MM.1S (cell line): ENCODE measurements around the gene AUTS2.

Experiments used
- DNase-seq: peaks from one replicate; pipeline ENCODE4 v3.0.0-alpha.2; 2015
- H2AFZ ChIP-seq: fragments of 300-600 bp; sonication (generic); 2 replicates; pipeline ENCODE4 v1.6.0; 2016; ENCODE audit warnings: antibody characterized with exemption, low read length
- H3F3A ChIP-seq: fragments of 300-600 bp; sonication (generic); 2 replicates; pipeline ENCODE4 v1.6.1; 2016; ENCODE audit warnings: mild to moderate bottlenecking, antibody characterized with exemption, low read length, moderate library complexity, mixed read lengths; ENCODE audit not compliant: insufficient read depth
- H3K27ac ChIP-seq: fragments of 300-600 bp; sonication (generic); 2 replicates; pipeline ENCODE4 v1.5.1; 2016; ENCODE audit warnings: mild to moderate bottlenecking, low read length
- H3K27me3 ChIP-seq: fragments of 300-600 bp; sonication (generic); replicated peaks from 2 replicates; pipeline ENCODE4 v1.6.0; 2016; ENCODE audit warnings: low read length; ENCODE audit not compliant: insufficient read depth
- H3K36me3 ChIP-seq: fragments of 300-600 bp; sonication (generic); replicated peaks from 2 replicates; pipeline ENCODE4 v1.6.1; 2016; ENCODE audit warnings: mild to moderate bottlenecking, low read length, mixed read lengths; ENCODE audit not compliant: insufficient read depth
- H3K4me1 ChIP-seq: fragments of 300-600 bp; sonication (generic); 2 replicates; pipeline ENCODE4 v1.6.1; 2016; ENCODE audit warnings: low read length, mixed read lengths
- H3K4me2 ChIP-seq: fragments of 300-600 bp; sonication (generic); 2 replicates; pipeline ENCODE4 v1.6.0; 2016; ENCODE audit warnings: low read depth, low read length
- H3K4me3 ChIP-seq: fragments of 300-600 bp; sonication (generic); 2 replicates; pipeline ENCODE4 v1.5.1; 2016; ENCODE audit warnings: low read length, mixed read lengths
- H3K79me2 ChIP-seq: fragments of 300-600 bp; sonication (generic); 2 replicates; pipeline ENCODE4 v1.6.1; 2016; ENCODE audit warnings: mixed run types, low read length, mixed read lengths
- H3K9ac ChIP-seq: fragments of 300-600 bp; sonication (generic); 2 replicates; pipeline ENCODE4 v1.6.1; 2016; ENCODE audit warnings: low read length, mixed read lengths
- H3K9me2 ChIP-seq: fragments of 300-600 bp; sonication (generic); replicated peaks from 2 replicates; pipeline ENCODE4 v1.6.1; 2016; ENCODE audit warnings: mild to moderate bottlenecking, low read length, mixed read lengths; ENCODE audit not compliant: insufficient read depth
- H3K9me3 ChIP-seq: fragments of 300-600 bp; sonication (generic); replicated peaks from 2 replicates; pipeline ENCODE4 v1.6.1; 2016; ENCODE audit warnings: mild to moderate bottlenecking, low read length, mixed read lengths; ENCODE audit not compliant: insufficient read depth
- H4K20me1 ChIP-seq: fragments of 300-600 bp; sonication (generic); 2 replicates; pipeline ENCODE4 v1.6.1; 2016; ENCODE audit warnings: mild to moderate bottlenecking, low read length, moderate library complexity, mixed read lengths; ENCODE audit not compliant: insufficient read depth
- EZH2 ChIP-seq: fragments of 300-600 bp; sonication (generic); optimal IDR thresholded peaks from 2 replicates; pipeline ENCODE3; 2017; ENCODE audit warnings: low read depth, mild to moderate bottlenecking, antibody characterized with exemption, low read length, mixed read lengths
- EZH2phosphoT487 ChIP-seq: fragments of 300-600 bp; sonication (generic); IDR thresholded peaks from 2 replicates; pipeline ENCODE4 v1.6.1; 2018; ENCODE audit warnings: antibody characterized with exemption, low read length
- TF ChIP-seq, protein P1 (sequence below): fragments of 300-600 bp; sonication (generic); IDR thresholded peaks from 2 replicates; pipeline ENCODE4 v1.5.1; 2016; ENCODE audit warnings: antibody characterized with exemption, low read length, mixed read lengths

AUTS2 gene

GRCh38 chr7:69747144-69747543 is 148.9 kb downstream of the AUTS2 start:
- no peak overlapping the region for H3K27ac ChIP-seq
- no peaks in the 10 kb centered on the region for H3K4me1 ChIP-seq
- no peaks in the 10 kb centered on the region for H3K9me2 ChIP-seq
- H3K9ac ChIP-seq = no peak overlapping the region
- H3K79me2 ChIP-seq = no peaks in the 10 kb centered on the region
- no peaks in the 10 kb centered on the region for H3K27me3 ChIP-seq
- no peak for DNase-seq
- no peak overlapping the region for H2AFZ ChIP-seq
- H3K4me2 ChIP-seq = no peak overlapping the region
- no peak for TF ChIP-seq EZH2phosphoT487
- TF ChIP-seq, protein P1, sequence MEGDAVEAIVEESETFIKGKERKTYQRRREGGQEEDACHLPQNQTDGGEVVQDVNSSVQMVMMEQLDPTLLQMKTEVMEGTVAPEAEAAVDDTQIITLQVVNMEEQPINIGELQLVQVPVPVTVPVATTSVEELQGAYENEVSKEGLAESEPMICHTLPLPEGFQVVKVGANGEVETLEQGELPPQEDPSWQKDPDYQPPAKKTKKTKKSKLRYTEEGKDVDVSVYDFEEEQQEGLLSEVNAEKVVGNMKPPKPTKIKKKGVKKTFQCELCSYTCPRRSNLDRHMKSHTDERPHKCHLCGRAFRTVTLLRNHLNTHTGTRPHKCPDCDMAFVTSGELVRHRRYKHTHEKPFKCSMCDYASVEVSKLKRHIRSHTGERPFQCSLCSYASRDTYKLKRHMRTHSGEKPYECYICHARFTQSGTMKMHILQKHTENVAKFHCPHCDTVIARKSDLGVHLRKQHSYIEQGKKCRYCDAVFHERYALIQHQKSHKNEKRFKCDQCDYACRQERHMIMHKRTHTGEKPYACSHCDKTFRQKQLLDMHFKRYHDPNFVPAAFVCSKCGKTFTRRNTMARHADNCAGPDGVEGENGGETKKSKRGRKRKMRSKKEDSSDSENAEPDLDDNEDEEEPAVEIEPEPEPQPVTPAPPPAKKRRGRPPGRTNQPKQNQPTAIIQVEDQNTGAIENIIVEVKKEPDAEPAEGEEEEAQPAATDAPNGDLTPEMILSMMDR = no peak
- no peak for TF ChIP-seq EZH2
- no peak overlapping the region for H3K4me3 ChIP-seq
- H3K9me3 ChIP-seq = no peaks in the 10 kb centered on the region
- H3K36me3 ChIP-seq = no peaks in the 10 kb centered on the region
- H3F3A ChIP-seq = no peaks in the 10 kb centered on the region
- H4K20me1 ChIP-seq = no peaks in the 10 kb centered on the region

- no peak for DNase-seq
- Histone ChIP-seq H3K4me1 (no peaks in the 10 kb centered on the region), H2AFZ (no peak overlapping the region), H3K27me3 (no peaks in the 10 kb centered on the region), H3K36me3 (no peaks in the 10 kb centered on the region), H3K27ac (no peak overlapping the region), H3K79me2 (no peaks in the 10 kb centered on the region), H3F3A (no peaks in the 10 kb centered on the region), H3K4me3 (no peak overlapping the region), H3K9me3 (no peaks in the 10 kb centered on the region), H3K9me2 (no peaks in the 10 kb centered on the region), H4K20me1 (no peaks in the 10 kb centered on the region), H3K9ac (no peak overlapping the region), H3K4me2 (no peak overlapping the region)
- TF ChIP-seq, protein P1 = no peak
- TF ChIP-seq EZH2phosphoT487 (no peak), EZH2 (no peak)
Observed at GRCh38 chr7:69748530-69748929, 150.3 kb downstream of the AUTS2 start.

- DNase-seq = no peak
- Histone ChIP-seq H3K4me2 (no peak overlapping the region), H3K36me3 (no peaks in the 10 kb centered on the region), H3K9me2 (no peaks in the 10 kb centered on the region), H3K4me3 (no peak overlapping the region), H3K79me2 (no peaks in the 10 kb centered on the region), H4K20me1 (no peaks in the 10 kb centered on the region), H3K27me3 (no peaks in the 10 kb centered on the region), H3K9ac (no peak overlapping the region), H3K27ac (no peak overlapping the region), H3F3A (no peaks in the 10 kb centered on the region), H3K9me3 (no peaks in the 10 kb centered on the region), H3K4me1 (no peaks in the 10 kb centered on the region), H2AFZ (no peak overlapping the region)
- no peak for TF ChIP-seq EZH2phosphoT487
- TF ChIP-seq, protein P1 = no peak
- TF ChIP-seq EZH2 = no peak
Observed at GRCh38 chr7:69749372-69749979, 151.2 kb downstream of the AUTS2 start.
